Kidney (tissue), 14 donors: Measurements from ENCODE around the gene EDARADD. TPM values are rescaled to one million over a fixed set of nuclear protein-coding genes. Genes with fewer than 3 reads are reported as not detected.

ENCODE experiments used
- DNase-seq, 5 donors: peaks; one replicate each; pipeline ENCODE4 v3.0.0-alpha.2; 2013 to 2020
- FAIRE-seq: peaks from 2 replicates; lab custom pipeline; 2012; peaks lifted over from hg19 to GRCh38; lab: Jason Lieb, UNC
- H3K27ac ChIP-seq, 2 donors: one replicate each; pipeline ENCODE4 v1.7.0; 2013; ENCODE audit warnings: low read depth in 2 of 2, low read length in 2 of 2, inconsistent platforms in 1 of 2
- H3K27me3 ChIP-seq: one replicate; pipeline ENCODE4 v1.7.1; 2013; ENCODE audit warnings: low read length, inconsistent platforms; ENCODE audit not compliant: control insufficient read depth, insufficient read depth
- H3K36me3 ChIP-seq, 3 donors: one replicate each; pipeline versions ENCODE4 v1.7.0 to v1.7.1; 2013; ENCODE audit warnings: low read length in 3 of 3, control low read depth in 1 of 3, inconsistent platforms in 1 of 3; ENCODE audit not compliant: insufficient read depth in 3 of 3, control insufficient read depth in 2 of 3
- H3K4me1 ChIP-seq, 3 donors: one replicate each; pipeline versions ENCODE4 v1.7.0 to v1.7.1; 2013; ENCODE audit warnings: low read length in 3 of 3, inconsistent platforms in 1 of 3, low read depth in 1 of 3; ENCODE audit not compliant: control insufficient read depth in 2 of 3, insufficient read depth in 2 of 3
- H3K4me3 ChIP-seq, 3 donors: one replicate each; pipeline versions ENCODE4 v1.7.0 to v1.8.1; 2013; ENCODE audit warnings: low read length in 3 of 3, control low read depth in 1 of 3, inconsistent platforms in 1 of 3
- H3K9ac ChIP-seq, 3 donors: one replicate each; pipeline versions ENCODE4 v1.7.0 to v1.7.1; 2013; ENCODE audit warnings: low read length in 3 of 3, control low read depth in 1 of 3, inconsistent platforms in 1 of 3
- H3K9me3 ChIP-seq, 3 donors: one replicate each; pipeline versions ENCODE4 v1.7.0 to v1.7.1; 2013; ENCODE audit warnings: low read length in 3 of 3, control low read depth in 1 of 3, inconsistent platforms in 1 of 3; ENCODE audit not compliant: control insufficient read depth in 2 of 3, insufficient read depth in 1 of 3
- CTCF ChIP-seq: IDR thresholded peaks from 3 replicates; pipeline ENCODE4 v1.5.1; 2012; ENCODE audit warnings: mild to moderate bottlenecking, moderate library complexity, borderline replicate concordance; ENCODE audit not compliant: insufficient read depth; ENCODE audit errors: extremely low read depth
- intact Hi-C: fragments of 100-400 bp; cut with DNase I; formaldehyde crosslinking; loops from one replicate; pipeline ENCODE4 v1.11.1; 2022
- polyA plus RNA-seq: library from polyadenylated mRNA; stranded (reverse); fragments of 350-450 nt; fragmentation: Illumina TruSeq; extraction: RNeasy Lipid Tissue Mini Kit (QIAGEN cat#74804); gene quantifications from one replicate; pipeline ENCODE4 v1.2.3, GENCODE V29; 2014; ENCODE audit warnings: low read depth, low replicate concordance; ENCODE audit not compliant: insufficient read depth
- total RNA-seq: library from RNA; stranded (reverse); fragmentation: NEBNext Ultra II Directional; extraction: Animal tissue kit (Norgen Biotek cat#: 25700); gene quantifications from one replicate; pipeline ENCODE4 v1.2.1, GENCODE V29; 2021
- donor health status: control.
- donor health status: control.
- donor health status: control.
- donor health status: control.
- donor health status: control.
- donor health status: DM: yes; HTN: yes; CAD: no.
- donor health status: Normal renal cell carcinoma (clear cell type).

The EDARADD gene
- total and polyA plus RNA-seq, 2 donors from 2014 or later = 0.82 to 2.2 TPM

GRCh38 chr1:236495467-236496112 lies 101.5 kb downstream of the EDARADD start:
- Histone ChIP-seq H3K27me3 (no peaks in the 10 kb centered on the region), H3K4me1 (no peaks in the 10 kb centered on the region), H3K4me3 (no peak overlapping the region), H3K9me3 (no peaks in the 10 kb centered on the region), H3K27ac (no peak overlapping the region), H3K36me3 (no peaks in the 10 kb centered on the region), H3K9ac (no peak overlapping the region)
- no peak for FAIRE-seq
- DNase-seq = no peak
- intact Hi-C loops = no loop called here
- TF ChIP-seq CTCF = no peak

GRCh38 chr1:236497908-236498307 lies 103.8 kb downstream of the EDARADD start:
- H3K4me3 ChIP-seq = no peak overlapping the region
- intact Hi-C loops = no loop called here
- H3K9ac ChIP-seq = no peak overlapping the region
- no peak for DNase-seq
- H3K4me1 ChIP-seq = peaks cover 0 to 3% (median 0%) of the 10 kb centered on the region in 3 donors
- no peaks in the 10 kb centered on the region for H3K27me3 ChIP-seq
- FAIRE-seq = no peak
- TF ChIP-seq CTCF = no peak
- no peak overlapping the region for H3K27ac ChIP-seq
- no peaks in the 10 kb centered on the region for H3K36me3 ChIP-seq
- no peaks in the 10 kb centered on the region for H3K9me3 ChIP-seq

- no peaks in the 10 kb centered on the region for H3K27me3 ChIP-seq
- H3K4me3 ChIP-seq = no peak overlapping the region
- H3K9me3 ChIP-seq = no peaks in the 10 kb centered on the region
- no peaks in the 10 kb centered on the region for H3K36me3 ChIP-seq
- intact Hi-C loops = no loop called here
- TF ChIP-seq CTCF = no peak
- H3K27ac ChIP-seq = no peak overlapping the region
- no peak for DNase-seq
- H3K4me1 ChIP-seq = peaks cover 0 to 3% (median 0%) of the 10 kb centered on the region in 3 donors
- H3K9ac ChIP-seq = no peak overlapping the region
- no peak for FAIRE-seq
Observed at GRCh38 chr1:236501093-236501492, 107.0 kb downstream of the EDARADD start.
